VCaP (cell line): ENCODE measurements around the gene DISC1.

Experiments used
- H3K27ac ChIP-seq: fragments of 450-650 bp; 2 replicates; pipeline ENCODE4 v1.5.1; 2017
- TF ChIP-seq, protein P1 (sequence below): fragments of 450-650 bp; conservative IDR thresholded peaks from 2 replicates; pipeline ENCODE4 v1.5.1; 2017; ENCODE audit warnings: mild to moderate bottlenecking, moderate library complexity

DISC1 gene

DNA sequence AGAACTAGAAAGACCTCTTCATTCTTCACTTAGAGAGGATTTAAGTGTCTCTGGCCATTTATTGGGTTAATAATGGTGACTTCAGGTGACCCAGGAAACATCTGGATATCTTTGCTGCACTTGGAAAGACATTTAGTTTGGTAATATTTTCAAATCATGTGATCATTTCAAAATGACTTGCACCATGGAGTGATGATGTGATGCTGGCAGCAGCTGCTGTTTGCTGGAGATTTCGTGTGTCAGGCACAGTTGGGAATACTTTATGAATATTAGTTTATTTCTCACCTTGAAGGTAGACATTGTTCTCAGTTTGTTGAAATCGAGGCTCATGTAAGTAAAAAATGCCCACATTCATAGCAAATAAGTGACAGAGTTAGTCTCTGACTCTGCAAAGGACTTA, 236.0 kb downstream of the DISC1 start:
- TF ChIP-seq, protein P1, sequence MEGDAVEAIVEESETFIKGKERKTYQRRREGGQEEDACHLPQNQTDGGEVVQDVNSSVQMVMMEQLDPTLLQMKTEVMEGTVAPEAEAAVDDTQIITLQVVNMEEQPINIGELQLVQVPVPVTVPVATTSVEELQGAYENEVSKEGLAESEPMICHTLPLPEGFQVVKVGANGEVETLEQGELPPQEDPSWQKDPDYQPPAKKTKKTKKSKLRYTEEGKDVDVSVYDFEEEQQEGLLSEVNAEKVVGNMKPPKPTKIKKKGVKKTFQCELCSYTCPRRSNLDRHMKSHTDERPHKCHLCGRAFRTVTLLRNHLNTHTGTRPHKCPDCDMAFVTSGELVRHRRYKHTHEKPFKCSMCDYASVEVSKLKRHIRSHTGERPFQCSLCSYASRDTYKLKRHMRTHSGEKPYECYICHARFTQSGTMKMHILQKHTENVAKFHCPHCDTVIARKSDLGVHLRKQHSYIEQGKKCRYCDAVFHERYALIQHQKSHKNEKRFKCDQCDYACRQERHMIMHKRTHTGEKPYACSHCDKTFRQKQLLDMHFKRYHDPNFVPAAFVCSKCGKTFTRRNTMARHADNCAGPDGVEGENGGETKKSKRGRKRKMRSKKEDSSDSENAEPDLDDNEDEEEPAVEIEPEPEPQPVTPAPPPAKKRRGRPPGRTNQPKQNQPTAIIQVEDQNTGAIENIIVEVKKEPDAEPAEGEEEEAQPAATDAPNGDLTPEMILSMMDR = no peak
- no peak overlapping the region; the same call in 1 of the 2 replicates for H3K27ac ChIP-seq

DNA sequence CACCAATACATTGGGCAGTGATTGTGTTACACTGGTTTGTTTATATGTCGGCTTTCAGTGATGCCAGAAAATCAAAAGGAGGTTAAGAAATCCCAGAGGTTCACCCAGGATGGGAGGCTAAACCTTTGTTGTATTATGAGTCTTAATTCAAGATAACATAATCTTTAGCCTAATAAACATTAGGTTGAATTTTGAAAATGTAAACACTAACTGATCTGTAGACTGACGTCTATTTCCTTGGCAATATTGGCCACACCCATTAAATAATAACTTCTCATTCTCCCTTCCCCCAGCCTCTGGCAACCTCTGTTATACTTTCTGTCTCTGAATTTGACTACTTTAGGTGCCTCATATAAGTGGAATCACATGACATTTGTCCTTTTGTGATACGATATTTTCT, 238.7 kb downstream of the DISC1 start:
- TF ChIP-seq, protein P1 = no peak
- no peak overlapping the region for H3K27ac ChIP-seq

DNA sequence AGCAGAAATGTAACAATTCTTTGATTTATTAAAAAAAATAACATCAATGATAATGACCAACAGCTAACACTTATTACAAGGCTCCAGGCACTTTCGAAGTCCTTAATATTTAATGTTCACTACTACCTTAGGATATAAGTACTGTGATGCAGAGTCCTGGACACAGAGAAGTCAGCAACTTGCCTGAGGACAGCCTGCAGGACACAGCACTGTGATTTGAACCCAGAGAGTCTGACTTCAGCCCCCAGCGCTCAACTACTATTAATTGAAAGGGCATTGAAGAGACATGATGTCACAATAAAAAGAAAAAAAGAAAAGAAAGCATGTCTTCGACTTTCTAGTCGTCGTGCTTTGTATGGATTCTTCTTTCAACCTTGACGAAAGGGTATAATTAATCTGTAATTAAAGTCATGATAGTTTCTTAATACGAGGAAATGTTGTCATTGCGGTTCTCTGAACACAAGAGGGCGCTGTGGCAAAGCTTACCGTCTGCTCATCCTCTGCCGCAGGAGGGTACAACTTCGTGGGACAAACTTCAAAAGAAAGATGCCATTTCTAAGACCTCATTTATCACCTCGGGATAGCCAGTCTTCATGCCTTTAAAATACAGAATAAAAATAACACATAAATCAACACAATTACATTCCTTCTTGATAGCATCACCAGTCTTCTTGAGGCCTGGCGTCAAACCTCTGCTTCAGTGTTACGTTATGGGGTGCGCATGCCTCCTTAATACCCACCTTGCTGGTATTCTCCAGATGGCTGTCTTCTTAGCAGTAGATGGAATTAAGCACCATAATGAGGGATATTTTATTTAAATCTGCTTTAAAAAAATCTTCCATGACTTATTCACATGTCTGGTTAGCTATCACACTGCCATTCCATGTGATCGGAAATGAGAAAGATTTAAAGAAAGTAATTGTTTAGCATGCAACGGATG, 240.1 kb downstream of the DISC1 start:
- H3K27ac ChIP-seq = no peak overlapping the region
- TF ChIP-seq, protein P1 = peak; percentile 92

DNA sequence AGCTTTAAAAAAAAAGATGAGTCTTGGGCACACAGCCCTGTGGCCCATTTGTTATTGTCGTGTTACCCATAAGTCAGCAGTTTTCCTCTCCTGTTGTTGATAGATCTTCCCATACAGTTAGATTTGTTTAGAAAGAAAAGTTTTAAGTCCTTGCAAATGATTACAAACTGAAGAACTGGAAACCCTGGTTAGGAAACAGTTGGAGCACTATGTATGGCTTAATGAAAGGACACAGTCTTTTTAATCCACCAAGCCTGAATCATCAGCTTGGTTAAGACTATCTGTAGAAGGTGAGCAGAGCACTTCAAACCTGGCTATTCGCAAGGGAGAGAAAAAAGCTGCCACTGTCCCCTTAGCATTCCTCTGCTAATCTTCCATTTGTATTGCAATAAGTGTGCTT, 241.0 kb downstream of the DISC1 start:
- no peak overlapping the region for H3K27ac ChIP-seq
- TF ChIP-seq, protein P1 = no peak

DNA sequence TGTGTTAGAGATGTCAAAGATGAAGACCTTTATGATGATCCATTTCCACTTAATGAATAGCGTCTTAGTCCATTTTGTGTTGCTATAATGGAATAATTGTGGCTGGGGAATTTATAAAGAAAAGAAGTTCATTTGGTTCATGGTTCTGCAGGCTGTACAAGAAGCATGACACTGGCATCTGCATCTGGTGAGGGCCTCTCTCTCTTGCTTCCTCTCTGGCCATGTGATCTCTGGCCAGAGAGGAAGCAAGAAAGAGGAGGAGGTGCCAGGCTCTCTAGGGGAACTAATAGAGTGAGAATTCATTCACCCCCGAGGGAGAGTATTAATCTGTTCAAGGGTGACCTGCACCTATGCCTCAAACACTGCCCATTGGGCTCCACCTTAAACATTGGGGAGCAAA, 242.8 kb downstream of the DISC1 start:
- TF ChIP-seq, protein P1 = no peak
- no peak overlapping the region for H3K27ac ChIP-seq

DNA sequence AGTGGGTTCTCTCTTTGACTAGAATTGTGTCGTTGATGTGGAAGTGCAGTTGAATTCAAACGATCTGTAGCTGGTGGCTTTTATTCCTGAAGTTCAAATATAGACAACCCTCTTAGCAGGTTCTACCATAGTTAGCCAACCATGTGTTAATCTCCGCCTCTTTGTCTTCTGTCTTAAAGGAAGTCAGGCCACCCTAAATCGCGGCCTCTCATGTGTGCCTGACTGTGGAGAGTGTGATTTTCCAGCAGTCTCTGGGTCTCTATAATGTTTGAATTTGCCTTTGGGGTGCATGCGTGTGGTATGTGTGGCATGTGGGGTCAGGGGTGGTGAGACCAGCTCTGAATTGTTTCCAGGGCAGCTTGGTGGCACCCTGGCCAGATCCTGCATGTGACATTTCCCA, 244.9 kb downstream of the DISC1 start:
- TF ChIP-seq, protein P1 = no peak

DNA sequence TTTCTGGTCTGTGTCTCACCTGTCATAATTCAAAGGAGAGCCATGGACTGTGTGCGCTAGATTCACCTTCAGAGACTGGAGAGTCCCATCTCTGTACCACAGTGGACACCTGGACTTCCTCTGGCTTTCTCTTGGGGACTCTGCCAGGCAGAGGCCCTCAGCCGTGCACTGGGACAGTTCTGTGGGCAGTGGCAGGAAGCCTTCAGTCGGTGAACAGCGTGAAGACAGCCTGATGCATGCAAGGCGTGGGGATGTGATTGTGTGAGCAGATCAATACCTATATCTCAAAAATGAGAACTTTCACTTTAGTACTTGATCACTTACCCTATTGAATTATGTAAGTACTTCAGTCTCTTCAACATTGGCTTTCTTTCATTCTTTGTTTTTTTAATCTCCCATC, 245.3 kb downstream of the DISC1 start:
- no peak overlapping the region for H3K27ac ChIP-seq
- TF ChIP-seq, protein P1 = no peak

More for the DNA sequence above, 244.9 kb downstream of the DISC1 start:
- no peak overlapping the region for H3K27ac ChIP-seq
